ENCODE data around the gene CHCHD4. TPM values are rescaled to one million over a fixed set of nuclear protein-coding genes. Genes with fewer than 3 reads are reported as not detected.
"Not testable (repeated sequence)": the region's sequence is repeated elsewhere in the genome, so short reads cannot be mapped to it uniquely, and the experiment has no call there.

CHCHD4 gene
- total RNA-seq, 1 experiment from 2014 or later, result 22.0 TPM

DNA sequence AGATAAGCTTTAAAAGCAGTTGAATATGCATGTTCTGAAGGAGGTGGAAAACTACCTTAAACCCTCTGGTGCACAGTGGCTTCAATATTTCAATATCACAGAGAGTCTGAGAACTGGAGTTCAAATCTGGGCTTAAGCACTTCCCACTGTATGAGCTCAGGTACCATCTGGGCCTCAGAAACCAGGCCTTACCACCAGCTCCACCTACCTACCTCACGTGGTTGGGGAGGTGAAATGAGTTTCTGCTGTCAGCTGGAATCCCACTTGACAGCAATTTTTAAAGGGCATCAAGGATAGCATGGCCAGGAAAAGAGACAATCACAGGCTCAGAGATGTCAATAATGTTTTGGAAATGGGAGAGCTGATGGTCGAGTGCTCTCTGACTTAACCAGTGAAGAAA, 5.0 kb downstream of the CHCHD4 start:
- no peaks in the 10 kb centered on the region for H3K9me3 ChIP-seq
- peaks cover 6% of the 10 kb centered on the region for H3K36me3 ChIP-seq
- no peaks in the 10 kb centered on the region for H3K27me3 ChIP-seq
- DNase-seq, result no peak
- H3K4me3 ChIP-seq, result no peak overlapping the region

DNA sequence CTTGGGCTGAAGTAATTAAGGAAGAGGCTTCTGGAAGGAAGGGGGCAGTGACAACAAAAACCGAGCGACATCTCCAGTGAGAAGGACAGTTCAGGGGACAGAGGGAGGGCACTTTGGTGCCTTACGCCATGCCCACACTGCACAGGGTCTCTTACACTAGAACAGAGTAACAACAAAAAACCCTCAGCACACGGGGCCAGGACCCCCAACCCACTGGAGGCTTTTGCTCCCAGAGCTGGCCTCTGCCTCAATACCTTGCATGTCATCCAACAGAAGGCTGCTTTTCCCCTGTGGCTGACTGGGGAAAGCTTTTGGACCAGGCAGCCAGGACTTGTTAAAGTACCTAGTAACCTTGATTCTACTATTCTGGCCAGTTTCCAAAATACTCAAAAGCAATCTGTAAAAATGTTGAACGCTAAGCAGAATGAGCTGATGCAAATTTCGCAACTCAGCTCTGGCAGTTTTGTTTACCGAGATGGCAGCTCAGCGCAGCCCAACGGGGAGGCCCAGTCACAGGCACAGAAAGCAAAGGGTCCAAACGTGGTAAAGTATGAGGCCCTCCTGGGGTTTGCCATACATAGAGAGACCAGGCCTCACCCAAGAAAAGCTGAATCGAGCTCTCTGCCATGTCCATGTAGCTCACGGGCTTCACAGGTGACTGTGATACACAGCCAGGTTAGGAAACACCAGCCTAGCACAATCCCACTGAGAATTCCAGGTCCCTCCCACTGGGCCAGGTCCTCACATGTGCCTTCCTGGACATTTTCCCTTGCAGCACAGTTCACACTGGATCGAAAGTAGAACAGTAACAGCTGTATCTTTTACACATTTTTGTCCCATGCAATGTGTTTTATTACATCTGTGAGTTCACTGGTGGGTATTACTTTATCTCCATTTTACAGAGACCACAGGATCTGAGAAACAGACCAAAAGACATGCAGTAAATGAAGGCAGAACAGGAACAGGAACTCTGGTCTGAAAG, 6.0 kb downstream of the CHCHD4 start:
- peaks cover 12% of the 10 kb centered on the region for H3K36me3 ChIP-seq
- no peak for DNase-seq
- no peaks in the 10 kb centered on the region for H3K9me3 ChIP-seq
- H3K4me3 ChIP-seq, result no peak overlapping the region
- no peaks in the 10 kb centered on the region for H3K27me3 ChIP-seq

DNA sequence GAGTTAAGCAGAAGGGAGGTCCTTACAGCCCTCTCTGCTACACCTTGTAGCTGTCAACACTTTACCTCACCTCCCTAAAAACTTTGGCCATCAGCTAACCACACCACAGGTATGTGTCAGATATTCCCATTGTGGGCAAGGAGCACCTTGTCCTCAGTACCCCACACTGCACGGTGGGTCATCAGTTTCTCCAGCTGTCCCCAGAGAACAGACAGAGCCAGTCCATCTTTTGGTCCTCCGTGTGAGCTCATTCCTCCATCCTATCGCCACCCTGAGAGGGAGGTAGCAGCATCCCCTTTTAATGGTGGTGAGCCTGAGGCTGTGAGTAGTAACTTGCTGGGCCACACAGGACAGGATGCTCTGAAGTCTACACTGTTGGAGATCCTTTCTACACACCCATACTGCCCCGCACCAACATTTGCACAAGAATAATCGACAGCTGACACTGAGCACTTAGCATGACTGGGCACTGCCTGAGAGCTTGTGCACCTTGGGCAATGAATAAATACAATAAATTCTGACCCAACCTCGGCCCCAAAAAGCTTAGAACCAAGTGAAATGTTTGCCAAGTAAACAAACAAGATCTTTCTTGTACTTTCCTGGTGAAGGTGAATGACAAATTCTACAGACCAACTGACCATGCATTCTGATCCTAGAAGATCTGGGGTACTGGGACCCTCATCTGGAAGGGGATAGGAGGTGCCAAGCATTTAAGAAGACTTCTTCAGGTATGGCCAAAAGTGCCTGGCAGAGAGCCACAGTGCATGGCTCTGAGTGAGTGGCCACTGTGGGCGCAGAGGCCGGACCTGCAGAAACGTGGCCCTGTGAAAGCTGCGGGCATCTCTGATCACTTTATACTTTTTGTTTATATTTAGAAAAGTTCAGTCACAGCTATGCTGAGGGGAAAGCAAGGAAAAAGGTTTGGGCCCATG, 6.9 kb downstream of the CHCHD4 start:
- DNase-seq, result no peak
- Histone ChIP-seq H3K9me3 (no peaks in the 10 kb centered on the region), H3K4me3 (no peak overlapping the region), H3K27me3 (no peaks in the 10 kb centered on the region), H3K36me3 (peaks cover 12% of the 10 kb centered on the region)

DNA sequence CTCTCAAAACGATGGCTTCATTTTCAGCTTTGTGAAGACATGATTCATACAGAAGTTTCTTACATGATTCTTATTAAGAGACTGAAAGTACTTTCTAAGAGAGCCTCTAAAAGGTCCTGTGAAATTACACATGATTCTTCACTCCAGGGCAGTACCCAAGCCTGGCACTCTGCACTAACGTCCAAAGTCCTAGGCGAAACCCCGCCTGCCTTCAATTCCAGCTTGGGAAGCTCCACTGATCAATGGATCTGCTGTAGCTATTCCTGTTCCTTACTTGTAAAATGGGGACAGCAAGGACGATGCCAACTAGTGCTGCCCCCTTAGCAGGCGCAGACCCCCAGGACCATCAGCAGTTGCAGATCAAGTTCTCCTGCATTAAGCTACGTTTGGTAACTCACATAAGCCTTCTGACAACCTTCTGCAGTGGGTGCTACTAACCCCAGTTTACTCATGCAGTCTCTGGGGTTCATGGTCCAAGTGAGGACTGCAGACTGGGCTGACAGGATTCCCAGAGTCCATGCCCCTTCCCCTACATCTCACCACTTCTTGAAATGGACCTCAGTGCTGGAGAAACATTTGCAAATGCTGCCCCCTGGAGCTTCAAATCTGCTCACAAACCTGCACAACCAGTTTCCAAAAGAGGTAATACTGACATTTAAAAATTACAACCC, 10.6 kb downstream of the CHCHD4 start:
- Histone ChIP-seq H3K9me3 (no peaks in the 10 kb centered on the region), H3K4me3 (no peak overlapping the region), H3K27me3 (no peaks in the 10 kb centered on the region), H3K36me3 (peaks cover 6% of the 10 kb centered on the region; the same call in 1 of the 2 replicates)
- no peak for DNase-seq

DNA sequence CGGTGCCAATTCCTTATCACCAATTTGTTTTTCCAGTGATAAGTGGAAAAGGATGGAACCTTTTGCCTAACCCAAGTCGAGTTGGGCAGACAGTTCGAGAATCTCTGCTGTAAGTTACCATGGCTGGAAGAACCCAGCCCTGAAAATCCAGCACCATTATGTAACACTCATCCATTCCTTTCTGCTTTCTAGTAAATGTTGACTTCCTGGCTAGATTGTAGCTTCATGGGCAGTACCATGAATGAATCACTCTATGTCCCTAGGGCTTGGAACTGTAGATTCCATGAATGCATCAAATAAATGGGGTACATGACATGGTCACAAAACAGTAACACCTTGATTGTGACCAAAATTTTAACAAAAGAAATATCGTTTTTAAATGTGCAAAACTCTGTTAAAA, 14.0 kb downstream of the CHCHD4 start:
- peaks cover 6% of the 10 kb centered on the region; the same call in 1 of the 2 replicates for H3K36me3 ChIP-seq
- no peak overlapping the region for H3K4me3 ChIP-seq
- no peak for DNase-seq
- H3K9me3 ChIP-seq, result no peaks in the 10 kb centered on the region
- no peaks in the 10 kb centered on the region for H3K27me3 ChIP-seq

DNA sequence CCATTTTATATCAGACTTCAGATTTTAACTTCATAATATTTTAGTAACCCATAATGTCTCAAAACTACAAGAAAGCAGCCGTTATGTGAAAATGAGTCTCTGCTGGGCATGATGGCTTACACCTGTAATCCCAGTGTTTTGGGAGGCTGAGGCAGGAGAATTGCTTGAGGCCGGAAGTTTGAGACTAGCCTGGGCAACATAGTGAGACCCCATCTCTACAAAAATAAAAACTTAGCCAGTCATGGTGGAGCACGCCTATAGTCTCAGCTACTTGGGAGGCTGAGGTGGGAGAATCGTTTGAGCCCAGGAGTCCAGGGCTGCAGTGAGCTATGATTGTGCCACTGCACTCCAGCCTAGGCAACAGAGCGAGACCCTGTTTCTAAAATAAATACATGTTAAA, 14.8 kb downstream of the CHCHD4 start:
- not testable (repeated sequence) for H3K36me3 ChIP-seq, DNase-seq, H3K27me3 ChIP-seq, H3K9me3 ChIP-seq, H3K4me3 ChIP-seq

DNA sequence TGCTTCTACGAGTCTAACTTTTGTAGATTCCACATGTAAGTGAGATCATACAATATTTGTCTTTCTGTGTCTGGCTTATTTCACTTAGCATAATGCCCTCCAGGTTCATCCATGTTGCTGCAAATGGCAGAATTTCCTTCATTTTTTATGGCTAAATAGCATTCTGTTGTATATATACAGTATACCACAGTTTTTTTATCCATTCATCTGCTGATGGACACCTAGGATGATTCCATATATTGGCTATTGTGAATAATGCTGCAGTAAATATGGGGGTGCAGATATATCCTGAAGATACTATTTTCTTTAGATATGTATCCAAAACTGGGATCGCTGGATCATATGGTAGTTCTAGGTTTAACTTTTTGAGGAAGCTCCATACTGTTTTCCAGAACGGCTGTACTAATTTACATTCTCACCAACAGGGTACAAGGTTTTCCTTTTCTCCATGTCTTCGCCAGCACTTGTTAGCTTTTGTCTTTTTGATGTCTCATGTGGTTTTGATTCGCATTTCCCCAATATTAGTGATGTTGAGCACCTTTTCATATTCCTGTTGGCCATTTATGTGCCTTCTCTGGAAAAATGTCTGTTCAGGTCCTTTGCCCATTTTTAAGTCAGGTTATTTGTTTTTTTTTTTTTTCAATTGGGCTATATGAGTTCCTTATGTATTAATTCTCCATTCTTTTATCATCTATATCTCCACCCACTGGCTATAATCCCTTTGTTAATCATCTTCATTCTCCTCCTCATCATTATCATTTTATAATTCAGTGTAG, 26.9 kb downstream of the CHCHD4 start:
- Histone ChIP-seq H3K27me3 (no peaks in the 10 kb centered on the region; the same call in 1 of the 2 replicates), H3K36me3 (no peaks in the 10 kb centered on the region), H3K9me3 (no peaks in the 10 kb centered on the region), H3K4me3 (no peak overlapping the region)
- DNase-seq, result no peak

DNA sequence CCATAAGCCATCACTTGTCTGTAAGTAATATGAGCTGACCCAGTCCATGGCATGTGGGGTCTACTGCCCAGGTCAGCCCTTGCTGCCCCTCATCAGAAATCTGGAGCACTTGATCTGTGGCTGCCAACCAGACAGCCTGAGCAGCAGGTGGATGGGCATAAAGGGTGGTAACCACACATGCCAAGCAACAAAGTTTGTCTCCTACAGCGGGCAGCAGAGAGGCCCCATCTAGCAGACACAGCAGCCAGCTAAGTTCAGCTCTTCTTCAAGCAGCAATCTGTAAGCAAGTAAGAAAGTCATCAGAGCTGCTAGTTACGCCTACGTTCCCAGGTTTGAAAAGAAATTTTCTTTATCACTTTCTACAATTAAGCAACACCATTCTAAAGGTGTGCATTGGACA, 27.9 kb downstream of the CHCHD4 start:
- Histone ChIP-seq H3K4me3 (no peak overlapping the region), H3K9me3 (no peaks in the 10 kb centered on the region), H3K36me3 (no peaks in the 10 kb centered on the region), H3K27me3 (no peaks in the 10 kb centered on the region; the same call in 1 of the 2 replicates)
- no peak for DNase-seq

DNA sequence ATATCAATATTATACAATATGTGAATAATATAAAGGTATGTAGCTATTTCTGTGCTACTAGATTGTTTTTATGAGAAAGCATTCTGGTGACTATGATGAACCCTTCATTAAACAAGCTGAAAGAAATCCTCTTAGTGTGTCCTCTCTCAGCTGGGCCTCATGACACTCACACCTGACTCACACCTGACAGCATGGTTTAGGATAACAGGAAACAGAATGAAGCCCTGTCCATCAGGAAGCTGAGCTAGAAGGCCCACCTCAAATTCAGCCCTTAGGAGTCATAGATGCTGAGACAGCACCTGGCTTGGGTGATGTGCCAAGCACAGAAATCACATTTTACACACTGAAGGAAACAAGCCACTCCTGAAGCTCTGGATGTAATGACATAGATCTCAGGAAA, 30.8 kb downstream of the CHCHD4 start:
- Histone ChIP-seq H3K9me3 (no peaks in the 10 kb centered on the region), H3K36me3 (no peaks in the 10 kb centered on the region), H3K27me3 (no peaks in the 10 kb centered on the region), H3K4me3 (no peak overlapping the region)
- no peak for DNase-seq

DNA sequence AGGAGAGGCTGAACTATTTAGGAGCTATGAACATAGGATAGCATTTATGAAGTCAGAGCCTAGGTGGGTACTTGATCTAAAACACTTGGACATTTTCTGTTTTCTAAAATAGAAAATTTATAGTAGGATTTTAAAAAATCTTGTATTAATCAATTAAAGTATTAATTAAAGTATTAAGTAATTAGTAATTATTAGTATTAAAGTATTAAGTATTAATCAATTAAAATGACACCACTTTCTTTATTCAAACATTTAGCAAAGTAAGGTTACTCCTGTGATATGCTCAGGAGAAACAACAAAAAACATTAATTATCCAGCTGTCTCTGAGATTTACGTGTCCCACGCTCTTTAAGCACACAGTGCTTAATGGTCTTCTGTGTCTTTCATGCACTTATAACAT, 32.2 kb downstream of the CHCHD4 start:
- Histone ChIP-seq H3K36me3 (no peaks in the 10 kb centered on the region), H3K27me3 (no peaks in the 10 kb centered on the region), H3K4me3 (no peak overlapping the region), H3K9me3 (no peaks in the 10 kb centered on the region)
- no peak for DNase-seq

DNA sequence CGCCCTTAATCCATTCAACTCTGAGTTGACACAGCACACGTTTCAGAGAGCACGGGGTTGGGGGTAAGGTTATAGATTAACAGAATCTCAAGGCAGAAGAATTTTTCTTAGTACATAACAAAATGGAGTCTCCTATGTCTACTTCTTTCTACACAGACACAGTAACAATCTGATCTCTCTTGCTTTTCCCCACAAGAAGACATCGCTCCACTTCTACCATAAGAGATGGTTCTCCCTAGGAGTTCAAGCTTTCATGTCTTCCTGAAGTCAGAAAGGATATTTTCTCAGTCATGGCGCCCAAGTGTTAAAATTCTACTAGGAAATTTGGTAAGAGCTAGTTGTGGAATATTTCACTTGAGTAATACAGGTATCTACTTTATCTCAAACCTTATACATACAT, 32.7 kb downstream of the CHCHD4 start:
- not testable (repeated sequence) for H3K4me3 ChIP-seq, DNase-seq, H3K9me3 ChIP-seq, H3K36me3 ChIP-seq, H3K27me3 ChIP-seq

DNA sequence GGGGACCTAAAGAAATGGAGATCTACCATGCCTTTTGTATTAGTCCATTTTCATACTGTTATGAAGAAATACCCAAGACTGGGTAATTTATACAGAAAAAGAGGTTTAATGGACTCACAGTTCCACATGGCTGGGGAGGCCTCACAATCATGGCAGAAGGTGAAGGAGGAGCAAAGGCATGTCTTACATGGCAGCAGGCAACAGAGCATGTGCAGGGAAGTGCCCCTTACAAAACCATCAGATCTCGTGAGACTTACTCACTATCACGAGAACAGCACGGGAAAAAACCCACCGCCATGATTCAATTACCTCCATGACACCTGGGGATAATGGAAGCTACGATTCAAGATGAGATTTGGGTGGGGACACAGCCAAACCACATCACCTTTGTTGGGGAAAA, 37.2 kb downstream of the CHCHD4 start:
- DNase-seq, H3K27me3 ChIP-seq, H3K36me3 ChIP-seq, H3K9me3 ChIP-seq, H3K4me3 ChIP-seq: not testable (repeated sequence)

DNA sequence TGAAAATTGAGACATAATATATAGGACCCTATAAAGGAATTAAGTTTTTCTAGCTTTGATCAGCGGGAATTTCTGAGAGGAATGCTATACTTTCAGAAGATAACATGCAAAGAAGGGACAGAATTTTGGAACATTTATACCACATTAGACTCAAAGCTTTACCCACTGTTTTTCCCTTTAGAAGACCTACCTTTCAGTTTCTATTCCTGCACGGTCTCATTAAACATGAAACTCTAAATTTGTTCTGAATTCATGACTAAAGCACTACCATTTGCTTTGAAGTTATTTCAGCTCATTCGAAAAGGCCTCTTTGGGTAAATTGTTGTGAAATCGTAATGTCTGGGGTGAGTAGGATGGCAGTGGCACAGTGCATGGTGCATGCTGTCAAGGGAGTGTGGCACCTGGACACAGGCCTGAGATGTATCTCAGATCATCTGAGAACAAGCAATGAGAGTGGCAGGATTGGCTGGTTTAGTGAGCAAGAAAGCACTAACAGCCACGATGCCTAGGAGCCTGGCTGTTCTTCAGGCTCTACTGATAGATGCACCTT, 42.5 kb downstream of the CHCHD4 start:
- no peak for DNase-seq
- Histone ChIP-seq H3K27me3 (no peaks in the 10 kb centered on the region), H3K4me3 (no peak overlapping the region), H3K9me3 (no peaks in the 10 kb centered on the region), H3K36me3 (no peaks in the 10 kb centered on the region)

DNA sequence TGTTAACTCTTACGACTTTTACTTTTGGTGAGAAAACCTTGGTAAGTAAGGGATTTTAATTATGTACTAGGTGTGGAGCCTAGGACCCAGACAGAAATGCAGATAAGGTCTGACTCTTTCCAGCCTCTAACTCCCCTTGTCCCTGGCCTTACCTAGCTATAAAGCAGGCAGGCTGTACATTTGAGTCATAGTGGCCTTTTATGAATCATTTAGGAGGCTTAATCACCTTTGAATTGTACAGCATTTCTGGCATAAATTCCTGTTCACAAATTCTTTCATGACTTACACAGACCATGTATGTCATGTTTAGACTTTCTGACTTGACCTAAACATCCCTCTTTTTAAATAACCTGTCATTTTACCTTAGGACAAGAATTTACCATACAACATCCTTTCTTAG, 47.4 kb downstream of the CHCHD4 start:
- Histone ChIP-seq H3K36me3 (no peaks in the 10 kb centered on the region), H3K27me3 (no peaks in the 10 kb centered on the region), H3K9me3 (no peaks in the 10 kb centered on the region), H3K4me3 (no peak overlapping the region)
- DNase-seq, result no peak

DNA sequence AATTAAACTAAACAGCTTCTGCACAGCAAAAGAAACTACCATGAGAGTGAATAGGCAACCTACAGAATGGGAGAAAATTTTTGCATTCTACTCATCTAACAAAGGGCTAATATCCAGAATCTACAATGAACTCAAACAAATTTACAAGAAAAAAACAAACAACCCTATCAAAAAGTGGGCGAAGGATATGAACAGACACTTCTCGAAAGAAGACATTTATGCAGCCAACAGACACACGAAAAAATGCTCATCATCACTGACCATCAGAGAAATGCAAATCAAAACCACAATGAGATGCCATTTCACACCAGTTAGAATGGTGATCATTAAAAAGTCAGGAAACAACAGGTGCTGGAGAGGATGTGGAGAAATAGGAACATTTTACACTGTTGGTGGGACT, 49.4 kb downstream of the CHCHD4 start:
- not testable (repeated sequence) for DNase-seq, H3K36me3 ChIP-seq, H3K4me3 ChIP-seq, H3K9me3 ChIP-seq, H3K27me3 ChIP-seq

DNA sequence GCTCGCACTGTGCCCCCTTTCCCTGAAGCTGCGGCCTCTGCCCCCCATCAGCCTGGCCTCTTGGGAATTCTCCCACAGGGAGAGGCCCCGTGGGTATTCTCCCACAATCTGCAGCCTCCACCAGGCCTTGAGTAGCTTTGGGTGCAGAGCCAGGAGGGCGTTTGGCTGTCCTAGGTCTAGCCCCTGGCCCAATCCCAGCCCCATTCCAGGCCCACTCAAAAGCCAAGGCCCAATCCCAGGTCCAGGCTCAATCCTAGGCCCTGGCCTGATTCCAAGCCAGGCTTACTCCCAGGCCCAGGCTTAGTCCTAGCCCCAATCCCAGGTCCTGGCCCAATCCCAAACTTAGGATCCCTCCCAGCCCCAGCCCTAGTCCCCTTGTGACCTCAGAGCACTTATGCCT, 59.8 kb downstream of the CHCHD4 start:
- no peak for DNase-seq
- Histone ChIP-seq H3K36me3 (no peaks in the 10 kb centered on the region), H3K4me3 (no peak overlapping the region), H3K9me3 (no peaks in the 10 kb centered on the region), H3K27me3 (no peaks in the 10 kb centered on the region)
